GM21390 (cell line): ENCODE results near the gene MYEOV.
A peak's percentile ranks its signal among the peaks of the same experiment; 100 is the strongest.

Experiments
- ATAC-seq: cut with Tn5 transposase; IDR thresholded peaks from one replicate; pipeline ENCODE4 v1.9.1; 2021; ENCODE audit not compliant: unreplicated experiment

The MYEOV gene

GRCh38 chr11:69286374-69287371 is 7.3 kb upstream of the MYEOV start:
- ATAC-seq, result no peak

DNA sequence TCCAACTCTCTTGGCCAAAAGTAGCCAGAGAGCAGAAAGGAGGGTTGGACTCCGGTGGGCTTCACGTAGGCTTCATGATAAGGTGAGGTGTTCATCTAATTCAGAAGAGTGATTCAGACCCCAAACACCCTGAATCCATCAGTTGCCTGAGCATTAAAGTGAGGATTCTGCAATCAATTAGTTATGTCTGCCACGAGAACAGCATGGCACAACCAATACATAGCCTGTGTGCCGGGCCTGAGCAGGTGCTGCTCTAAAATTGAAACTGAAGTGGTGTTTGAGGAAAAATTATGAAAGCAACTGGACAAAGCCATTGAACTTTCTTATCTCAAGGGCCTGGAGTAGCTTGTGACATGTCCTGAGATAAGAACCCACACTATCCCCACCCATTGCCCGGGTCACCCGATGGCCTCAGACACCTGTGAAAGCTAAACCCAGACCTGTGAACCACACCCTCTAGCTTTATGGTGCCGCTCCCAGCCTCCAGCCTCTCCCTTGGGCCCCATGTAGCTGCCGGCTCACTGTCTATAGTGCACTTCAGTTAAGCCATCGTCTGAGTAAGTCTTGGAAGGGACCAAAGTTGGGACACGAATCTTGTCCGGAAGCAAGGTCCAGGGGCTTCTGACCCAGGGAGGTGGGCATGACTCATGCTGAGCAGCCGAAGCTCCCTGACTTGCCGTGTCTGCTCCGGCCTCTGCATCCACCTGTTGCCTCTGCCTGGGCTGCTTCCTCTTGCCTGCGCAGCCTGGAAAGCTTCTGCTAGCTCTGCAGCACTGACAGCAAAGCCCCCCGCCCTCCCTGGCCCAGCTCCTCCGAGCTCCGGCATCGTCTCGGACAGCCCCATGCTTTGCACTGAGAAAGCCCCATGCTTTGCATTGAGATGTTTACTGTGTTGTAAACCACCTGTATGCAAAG is 5.7 kb upstream of the MYEOV start:
- ATAC-seq, result no peak

DNA sequence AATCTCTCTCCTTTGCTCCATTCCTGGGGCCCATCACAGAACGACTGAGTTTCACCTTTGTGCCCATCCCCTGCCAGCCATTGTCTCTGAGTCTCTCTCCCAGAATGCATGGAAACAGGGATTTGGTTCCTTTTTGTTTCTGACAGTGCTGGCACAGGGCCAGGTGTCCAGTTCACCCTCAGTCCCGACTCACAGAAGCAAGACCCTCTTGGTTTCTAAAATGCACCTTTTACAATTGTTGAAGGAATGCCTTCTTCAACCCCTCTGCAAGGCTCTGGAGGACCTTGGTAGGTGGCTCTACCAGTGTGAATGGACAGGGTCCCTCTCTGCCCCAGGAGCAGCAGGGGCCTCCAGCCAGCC is 5.1 kb upstream of the MYEOV start:
- no peak for ATAC-seq

GRCh38 chr11:69290806-69291205 is 3.1 kb upstream of the MYEOV start:
- no peak for ATAC-seq

DNA sequence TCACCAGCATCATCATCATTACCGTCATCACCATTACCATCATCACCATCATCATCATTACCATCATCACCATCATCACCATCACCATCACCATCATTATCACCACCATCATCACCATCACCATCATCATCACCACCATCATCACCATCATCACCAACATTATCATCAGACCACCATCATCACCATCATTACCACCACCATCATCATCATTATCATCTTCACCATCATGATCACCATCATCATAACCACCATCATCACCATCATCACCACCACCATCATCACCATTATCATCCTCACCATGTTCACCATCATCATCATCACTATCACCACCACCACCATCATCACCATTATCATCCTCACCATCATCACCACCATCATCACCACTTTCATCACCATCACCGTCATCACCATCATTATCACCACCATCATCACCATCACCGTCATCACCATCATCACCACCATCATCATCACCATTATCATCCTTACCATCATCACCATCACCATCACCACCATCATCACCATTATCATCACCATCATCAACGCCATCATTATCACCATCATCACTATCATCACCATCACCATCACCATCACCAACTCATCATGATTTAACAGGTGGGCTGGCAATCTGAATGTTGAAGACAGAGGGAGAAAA is 2.4 kb upstream of the MYEOV start:
- no peak for ATAC-seq

GRCh38 chr11:69292221-69292648 is 1.7 kb upstream of the MYEOV start:
- ATAC-seq, result no peak

- ATAC-seq, result no peak
Observed at GRCh38 chr11:69293087-69293486, 868 bp upstream of the MYEOV start.

DNA sequence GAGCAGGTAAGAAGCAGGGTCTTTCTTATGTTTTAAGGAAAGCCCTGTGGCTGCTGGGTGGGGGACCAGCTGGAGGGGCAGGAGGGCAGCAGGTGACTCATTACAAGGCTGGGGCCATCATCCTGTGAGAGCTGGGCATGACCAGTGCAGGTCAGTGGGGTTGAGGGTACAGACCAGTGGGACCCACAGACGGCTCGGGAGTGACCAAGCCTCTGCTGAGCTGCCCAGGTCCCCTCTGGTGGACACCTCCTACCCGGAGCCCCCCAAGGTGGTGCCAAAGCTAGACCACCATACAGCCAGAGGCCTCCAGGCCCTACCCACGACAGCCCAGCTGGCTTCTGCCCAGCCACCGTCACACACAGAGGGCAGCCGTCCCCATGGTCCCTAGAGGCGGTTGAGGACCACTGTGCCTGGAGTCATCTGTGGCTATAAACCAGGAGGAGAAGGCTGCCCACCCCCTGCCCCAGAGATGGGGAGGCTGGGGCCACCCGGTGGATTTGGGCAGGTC is 670 bp downstream of the MYEOV start:
- no peak for ATAC-seq

GRCh38 chr11:69295079-69295994 is 1.4 kb downstream of the MYEOV start:
- no peak for ATAC-seq

GRCh38 chr11:69295995-69296889 is 2.3 kb downstream of the MYEOV start:
- ATAC-seq, result no peak

DNA sequence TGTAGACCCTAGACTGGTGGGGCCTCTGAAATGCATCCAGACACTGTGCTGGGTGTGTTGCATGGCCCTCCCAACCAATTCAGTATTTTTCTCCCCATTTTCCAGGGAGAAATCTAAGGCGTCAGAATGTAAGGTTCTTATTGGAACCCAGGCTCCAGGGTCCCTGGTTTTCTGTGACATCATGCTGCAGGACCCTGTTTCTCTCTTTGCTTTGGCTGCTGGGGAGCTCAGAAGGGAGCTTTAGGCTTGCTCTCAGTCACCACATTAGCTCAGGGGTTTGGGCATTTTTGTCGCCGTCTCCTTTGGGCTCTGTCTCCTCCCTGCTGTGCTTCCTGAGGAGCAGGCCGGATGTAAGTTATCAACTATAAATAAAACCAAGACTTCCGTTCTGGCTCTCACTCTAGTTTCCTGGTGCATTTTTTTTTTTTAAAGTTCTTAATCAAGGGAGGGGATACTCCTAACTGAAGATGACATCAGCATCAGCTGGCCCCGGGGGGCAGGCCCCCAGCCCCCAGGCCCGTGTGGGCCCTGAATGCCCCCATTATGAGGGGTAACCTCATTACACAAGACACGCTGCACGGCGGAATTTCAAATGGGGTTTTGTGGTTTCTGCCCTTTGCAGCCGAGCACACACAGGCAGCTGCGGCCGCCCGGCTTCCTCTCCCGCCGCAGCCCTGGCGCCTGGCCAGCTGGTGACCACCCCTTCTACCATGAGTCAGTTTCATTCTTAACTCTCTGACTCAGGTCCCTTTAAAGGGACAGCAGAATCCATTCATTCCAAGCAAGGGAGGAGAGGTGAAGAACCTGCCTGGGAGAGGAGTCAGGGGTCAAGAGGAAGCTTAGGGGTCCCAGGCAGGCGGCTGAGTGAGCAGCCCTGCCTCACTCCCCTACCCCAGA is 3.2 kb downstream of the MYEOV start:
- ATAC-seq, result peak; percentile 57

- no peak for ATAC-seq
Observed at GRCh38 chr11:69297787-69298266, 3.9 kb downstream of the MYEOV start.

DNA sequence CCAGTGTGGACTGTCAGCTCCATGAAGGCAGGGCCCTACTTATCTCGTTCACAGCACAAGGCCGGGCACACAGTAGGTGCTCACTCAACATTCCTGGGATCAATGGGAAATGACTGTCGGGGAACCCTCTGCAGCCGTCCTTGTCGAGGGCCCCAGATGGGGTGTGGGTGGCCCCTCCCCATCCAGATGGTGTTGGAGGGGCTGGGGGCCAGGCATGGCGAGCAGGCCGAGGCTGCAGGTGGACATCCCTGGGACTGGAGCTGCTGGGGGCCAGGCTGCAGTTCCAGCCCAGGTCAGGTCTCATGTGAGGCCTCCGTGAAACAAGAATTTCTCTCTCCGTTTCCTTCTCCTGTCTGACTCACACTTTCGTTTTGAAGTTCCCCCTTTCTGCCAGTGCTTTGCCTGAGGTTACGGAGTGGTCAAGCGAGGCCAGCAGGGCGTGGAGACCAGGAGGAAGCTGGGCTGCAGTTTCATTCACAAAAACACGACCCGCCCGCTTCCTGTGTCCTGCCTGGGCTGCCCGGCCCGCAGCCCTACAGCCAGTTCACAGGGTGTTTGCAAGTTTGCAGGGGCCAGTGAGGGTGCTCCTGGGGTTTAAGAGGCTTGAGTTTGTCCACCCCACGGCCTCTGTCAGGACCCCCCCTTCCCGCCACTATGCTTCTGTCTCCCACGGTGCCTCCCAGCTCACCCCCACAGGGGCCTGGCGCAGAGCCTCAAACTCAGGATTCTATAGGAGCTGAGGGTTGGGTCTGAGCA is 4.5 kb downstream of the MYEOV start:
- peak; percentile 44 for ATAC-seq

GRCh38 chr11:69299023-69299461 is 5.1 kb downstream of the MYEOV start:
- no peak for ATAC-seq

DNA sequence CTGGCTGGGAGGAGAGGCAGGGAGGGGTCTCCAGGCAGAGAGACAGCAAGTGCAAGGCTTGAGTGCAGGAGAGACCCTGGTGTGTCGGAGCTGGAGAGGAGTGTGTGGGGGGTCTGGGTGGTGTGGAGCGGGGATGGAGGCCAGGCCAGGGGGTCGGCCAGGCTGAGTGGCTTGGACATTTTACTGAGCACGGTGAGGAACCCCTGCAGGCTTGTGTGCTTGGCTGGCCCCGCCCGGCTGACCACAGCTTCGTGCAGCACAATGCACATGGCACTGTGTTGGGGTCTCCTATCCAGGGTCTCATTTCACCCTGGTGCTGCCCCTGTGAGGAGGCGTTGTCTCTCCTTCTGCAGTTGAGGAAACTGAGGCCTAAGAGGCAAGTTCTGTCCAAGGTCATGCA is 5.6 kb downstream of the MYEOV start:
- ATAC-seq, result no peak

GRCh38 chr11:69300120-69301060 is 6.4 kb downstream of the MYEOV start:
- no peak for ATAC-seq
